BJ (cell line): ENCODE results near the gene CAND2. TPM values are rescaled to one million over a fixed set of nuclear protein-coding genes. Genes with fewer than 3 reads are reported as not detected.

Experiments
- CTCF ChIA-PET: fragments of 350-600 bp; formaldehyde crosslinking; extraction: SDS; loops from one replicate; lab custom pipeline; 2021; ENCODE audit warnings: antibody characterized with exemption, inconsistent platforms; lab: Yijun Ruan, JAX
- POLR2A ChIA-PET: fragments of 300-600 bp; sonication (Branson Sonifier 250); formaldehyde crosslinking; extraction: SDS; loops from one replicate; lab custom pipeline; 2021; ENCODE audit warnings: antibody characterized with exemption; lab: Charles Lee
- DNase-seq: peaks from one replicate; pipeline ENCODE4 v3.0.0-alpha.2; 2011; ENCODE audit warnings: low read depth
- H3K27me3 ChIP-seq: 2 replicates; pipeline ENCODE4 v1.6.0; 2011; ENCODE audit warnings: low read length; ENCODE audit not compliant: control insufficient read depth, insufficient read depth
- H3K36me3 ChIP-seq: 2 replicates; pipeline ENCODE4 v1.5.1; 2011; ENCODE audit warnings: low read length; ENCODE audit not compliant: control insufficient read depth, insufficient read depth
- H3K4me3 ChIP-seq: 2 replicates; pipeline ENCODE4 v1.5.1; 2011; ENCODE audit warnings: low read depth, mild to moderate bottlenecking, control low read depth, low read length
- CTCF ChIP-seq: IDR thresholded peaks from 2 replicates; pipeline ENCODE4 v1.5.1; 2011; ENCODE audit warnings: low read depth, mild to moderate bottlenecking, control low read depth, inconsistent platforms, low read length, moderate library complexity; ENCODE audit not compliant: insufficient read depth
- polyA plus RNA-seq: library from polyadenylated mRNA; depleted of rRNA; stranded (reverse); fragments of >200 nt; gene quantifications from 2 replicates; pipeline ENCODE4 v1.2.3, GENCODE V29; 2011

The CAND2 gene
- polyA plus RNA-seq, 1 experiment = 2.3 TPM

- DNase-seq = no peak
- no peaks in the 10 kb centered on the region for H3K27me3 ChIP-seq
- no peak overlapping the region for H3K4me3 ChIP-seq
- no peaks in the 10 kb centered on the region for H3K36me3 ChIP-seq
- no peak for TF ChIP-seq CTCF
- POLR2A ChIA-PET = no interaction called here
- CTCF ChIA-PET = no interaction called here
Observed at GRCh38 chr3:12756175-12756574, 40.3 kb upstream of the CAND2 start.

- H3K27me3 ChIP-seq = no peaks in the 10 kb centered on the region
- ChIA-PET POLR2A (no interaction called here), CTCF (interaction anchor here (0.5 kb wide), 1 partner anchor 8 kb away, joined by 3 read pairs; no protein-coding TSS in a partner anchor)
- no peaks in the 10 kb centered on the region for H3K36me3 ChIP-seq
- TF ChIP-seq CTCF = no peak
- no peak overlapping the region for H3K4me3 ChIP-seq
- DNase-seq = no peak
Observed at GRCh38 chr3:12756635-12757034, 39.8 kb upstream of the CAND2 start.

GRCh38 chr3:12758025-12758781, 38.3 kb upstream of the CAND2 start:
- no peak for TF ChIP-seq CTCF
- ChIA-PET CTCF (interaction anchor here (1.1 to 2.3 kb wide), 3 partner anchors 22 to 51 kb away, joined by 3 to 6 read pairs (median 3); no protein-coding TSS in a partner anchor), POLR2A (no interaction called here)
- no peak overlapping the region for H3K4me3 ChIP-seq
- H3K36me3 ChIP-seq = no peaks in the 10 kb centered on the region
- DNase-seq = peak; percentile 26
- no peaks in the 10 kb centered on the region for H3K27me3 ChIP-seq

GRCh38 chr3:12759097-12759679, 37.3 kb upstream of the CAND2 start, which contains the start of gene TMEM40:
TMEM40 (minus strand) TSS chr3:12759259; CDS start chr3:12749832, 9,427 bp downstream.
- Histone ChIP-seq H3K27me3 (no peaks in the 10 kb centered on the region), H3K4me3 (no peak within 1 kb of the TSS), H3K36me3 (no peaks in the 10 kb centered on the region)
- ChIA-PET CTCF (interaction anchor here (1.1 to 2.3 kb wide), 3 partner anchors 23 to 50 kb away, joined by 3 to 6 read pairs (median 3); no protein-coding TSS in a partner anchor), POLR2A (no interaction called here)
- no peak for DNase-seq
- TF ChIP-seq CTCF = no peak
